GM13977 (cell line): ENCODE data around the gene ATG10.
"Not testable (repeated sequence)": the region's sequence is repeated elsewhere in the genome, so short reads cannot be mapped to it uniquely, and the experiment has no call there.

Experiments
- DNase-seq: peaks from one replicate; pipeline ENCODE4 v3.0.0; 2012; ENCODE audit warnings: low spot score
- CTCF ChIP-seq: IDR thresholded peaks from 2 replicates; pipeline ENCODE4 v1.5.1; 2012; ENCODE audit warnings: mild to moderate bottlenecking, control low read depth; ENCODE audit not compliant: insufficient read depth; ENCODE audit errors: extremely low read depth, missing control alignments
- in situ Hi-C: fragments of 300-500 bp; cut with MboI; formaldehyde crosslinking; loops from one replicate; pipeline ENCODE4 v1.12.0; 2022; ENCODE audit warnings: low sequenced_read_pairs, low pct_unique_long_range_greater_than_20kb, mixed read lengths, inconsistent platforms; ENCODE audit not compliant: unreplicated experiment

Gene ATG10

GRCh38 chr5:82023644-82024043, 51.8 kb downstream of the ATG10 start:
- in situ Hi-C loops, result no loop called here
- no peak for DNase-seq
- TF ChIP-seq CTCF, result no peak

- no peak for DNase-seq
- in situ Hi-C loops, result no loop called here
- no peak for TF ChIP-seq CTCF
Observed at GRCh38 chr5:82031220-82032119, 59.6 kb downstream of the ATG10 start.

GRCh38 chr5:82042894-82043293, 71.1 kb downstream of the ATG10 start:
- in situ Hi-C loops, DNase-seq: not testable (repeated sequence)

DNA sequence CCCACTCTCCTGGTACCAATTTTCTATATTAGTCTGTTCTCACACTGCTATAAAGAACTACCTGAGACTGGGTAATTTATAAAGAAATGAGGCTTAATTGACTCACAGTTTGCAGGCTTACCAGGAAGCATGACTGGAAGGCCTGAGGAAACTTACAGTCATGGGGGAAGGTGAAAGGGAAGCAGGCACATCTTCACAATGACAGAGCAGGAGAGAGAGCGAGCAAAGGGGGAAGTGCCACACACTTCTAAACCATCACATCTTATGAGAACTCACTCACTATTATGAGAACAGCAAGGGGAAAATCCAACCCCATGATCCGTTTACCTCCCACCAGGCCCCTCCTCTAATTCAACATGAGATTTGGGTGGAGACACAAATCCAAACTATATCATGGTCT, 72.2 kb downstream of the ATG10 start:
- in situ Hi-C loops, result no loop called here
- no peak for DNase-seq

GRCh38 chr5:82045554-82046275, 73.9 kb downstream of the ATG10 start:
- in situ Hi-C loops, result no loop called here
- no peak for DNase-seq

More for the DNA sequence above, 72.2 kb downstream of the ATG10 start:
- no peak for TF ChIP-seq CTCF

DNA sequence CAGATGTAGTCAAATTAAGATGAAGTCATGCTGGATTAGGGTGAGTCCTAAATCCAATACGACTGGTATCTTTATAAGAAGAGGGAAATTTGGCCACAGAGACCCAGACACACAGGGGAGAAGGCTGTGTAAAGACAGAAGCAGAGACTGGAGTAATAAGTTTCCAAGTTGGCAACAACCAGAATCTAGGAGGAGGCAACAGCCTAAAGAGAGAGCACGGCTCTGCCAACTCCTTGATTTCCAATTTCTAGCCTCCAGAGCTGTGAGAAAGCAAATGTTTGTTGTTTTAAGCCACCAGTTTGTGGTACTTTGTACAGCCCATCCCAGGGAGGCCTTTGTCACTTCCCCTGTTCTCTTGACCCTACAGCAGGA, 74.4 kb downstream of the ATG10 start:
- TF ChIP-seq CTCF, result no peak
- no peak for DNase-seq

More at GRCh38 chr5:82045554-82046275, 73.9 kb downstream of the ATG10 start:
- TF ChIP-seq CTCF, result no peak

GRCh38 chr5:82050955-82051354, 79.1 kb downstream of the ATG10 start:
- no peak for TF ChIP-seq CTCF
- in situ Hi-C loops, result no loop called here
- DNase-seq, result no peak

More for the DNA sequence above, 74.4 kb downstream of the ATG10 start:
- in situ Hi-C loops, result no loop called here
